HepG2 (cell line): ENCODE data around the gene CD44. TPM values are rescaled to one million over a fixed set of nuclear protein-coding genes. Genes with fewer than 3 reads are reported as not detected.

Experiments used
- ATAC-seq: fragments of 200-7000 bp; cut with Tn5 transposase; 3 replicates; pipeline ENCODE4 v1.9.1; 2020; ENCODE audit warnings: mild to moderate bottlenecking, moderate library complexity
- BruUV-seq: library from RNA; stranded (reverse); fragments of 400-500 nt; replicated peaks from 2 replicates; lab custom pipeline; 2021; lab: Mats Ljungman, UMichigan
- CTCF ChIA-PET: fragments of 300-600 bp; formaldehyde crosslinking; extraction: SDS; loops from one replicate; lab custom pipeline; 2021; ENCODE audit warnings: low total read pairs, inconsistent platforms, low intra/inter-chr PET ratio; lab: Yijun Ruan, JAX
- POLR2A ChIA-PET: fragments of 350-600 bp; sonication (Branson Sonifier 250); formaldehyde crosslinking; loops from one replicate; lab custom pipeline; 2020; ENCODE audit warnings: antibody characterized with exemption, inconsistent platforms; lab: Yijun Ruan, JAX
- DNase-seq: peaks from one replicate; pipeline ENCODE4 v3.0.0-alpha.2; 2015; ENCODE audit warnings: low spot score
- FAIRE-seq: peaks from 3 replicates; lab custom pipeline; 2011; peaks lifted over from hg19 to GRCh38; lab: Jason Lieb, UNC
- H2AFZ ChIP-seq: one replicate; pipeline ENCODE4 v1.6.1; 2011; ENCODE audit warnings: low read length, inconsistent platforms
- H3K27ac ChIP-seq: fragments of 300-600 bp; 3 replicates; pipeline ENCODE4 v1.8.0; 2011; ENCODE audit warnings: mixed run types, mild to moderate bottlenecking, mixed read lengths, low read length, inconsistent platforms; ENCODE audit not compliant: insufficient read depth; ENCODE audit errors: extremely low read length
- H3K27me3 ChIP-seq, 2 experiments: fragments of 200-600 bp in 1 of 2; 2 replicates in 1 of 2; 3 replicates in 1 of 2; pipeline versions ENCODE4 v1.6.0 to v1.8.0; 2011; ENCODE audit warnings: low read length in 2 of 2, mild to moderate bottlenecking in 2 of 2, moderate library complexity in 2 of 2, inconsistent platforms in 1 of 2; ENCODE audit not compliant: insufficient read depth in 2 of 2, control insufficient read depth in 1 of 2
- H3K36me3 ChIP-seq, 2 experiments: fragments of 200-600 bp in 1 of 2; replicated peaks in 1 of 2; 2 replicates in 1 of 2; 3 replicates in 1 of 2; pipeline versions ENCODE4 v1.5.1 to v1.8.0; 2011; ENCODE audit warnings: low read length in 2 of 2, inconsistent platforms in 1 of 2; ENCODE audit not compliant: insufficient read depth in 2 of 2, control insufficient read depth in 1 of 2
- H3K4me1 ChIP-seq: 2 replicates; pipeline ENCODE4 v1.5.1; 2012; ENCODE audit warnings: low read length, inconsistent platforms; ENCODE audit not compliant: insufficient read depth
- H3K4me2 ChIP-seq: 2 replicates; pipeline ENCODE4 v1.6.0; 2011; ENCODE audit warnings: low read depth, low read length, inconsistent platforms
- H3K4me3 ChIP-seq, 3 experiments: fragments of 200-600 bp in 1 of 3; sonication (generic), shearing (Covaris generic) in 1 of 3; replicated peaks in 1 of 3; 2 replicates each; pipeline ENCODE4 v1.5.1; 2011 to 2016; ENCODE audit warnings: low read length in 3 of 3, inconsistent platforms in 2 of 3, low read depth in 2 of 3, mild to moderate bottlenecking in 2 of 3, control low read depth in 1 of 3, mixed read lengths in 1 of 3; ENCODE audit not compliant: insufficient read depth in 1 of 3
- H3K79me2 ChIP-seq: one replicate; pipeline ENCODE4 v1.6.1; 2011; ENCODE audit warnings: low read length, inconsistent platforms; ENCODE audit not compliant: insufficient read depth
- H3K9ac ChIP-seq: 2 replicates; pipeline ENCODE4 v1.6.0; 2011; ENCODE audit warnings: mild to moderate bottlenecking, low read depth, low read length, inconsistent platforms; ENCODE audit not compliant: insufficient read depth
- H3K9me3 ChIP-seq: 2 replicates; pipeline ENCODE4 v1.5.1; 2012; ENCODE audit warnings: mild to moderate bottlenecking, low read length
- H4K20me1 ChIP-seq: 2 replicates; pipeline ENCODE4 v1.6.0; 2011; ENCODE audit warnings: inconsistent platforms, mild to moderate bottlenecking, low read length, moderate library complexity; ENCODE audit not compliant: insufficient read depth
- BRD4 ChIP-seq: sonication (generic); formaldehyde crosslinking; IDR thresholded peaks from 2 replicates; pipeline ENCODE4 v1.4.0; 2020; ENCODE audit warnings: missing genetic modification reagents
- CBX2 ChIP-seq, 2 experiments: fragments of 200-600 bp in 1 of 2; sonication (generic); formaldehyde crosslinking in 1 of 2; IDR thresholded peaks; 2 replicates each; pipeline versions ENCODE4 v1.7.0 to v1.8.1; 2018 to 2022; ENCODE audit warnings: low read depth in 2 of 2, low read length in 1 of 2, mild to moderate bottlenecking in 1 of 2, missing genetic modification reagents in 1 of 2
- CHD4 ChIP-seq: fragments of 200-600 bp; sonication (generic); IDR thresholded peaks from 2 replicates; pipeline ENCODE4 v1.7.0; 2017; ENCODE audit warnings: mild to moderate bottlenecking, low read length, borderline replicate concordance
- GABPA ChIP-seq, 2 experiments: IDR thresholded peaks; 2 replicates each; pipeline ENCODE4 v1.6.1; 2011 to 2016; ENCODE audit warnings: low read depth in 2 of 2, low read length in 1 of 2, missing biosample characterization in 1 of 2, missing genetic modification characterization in 1 of 2
- PHF8 ChIP-seq: sonication (generic); formaldehyde crosslinking; IDR thresholded peaks from 2 replicates; pipeline ENCODE4 v1.5.0; 2020; ENCODE audit warnings: missing genetic modification reagents
- ZFP36 ChIP-seq: fragments of 150-350 bp; IDR thresholded peaks from 2 replicates; pipeline ENCODE4 v1.6.1; 2018; ENCODE audit warnings: borderline replicate concordance, low read length, low read depth; ENCODE audit not compliant: partially characterized antibody
- ZNF432 ChIP-seq: sonication (generic); formaldehyde crosslinking; IDR thresholded peaks from 2 replicates; pipeline ENCODE4 v1.5.0; 2020; ENCODE audit warnings: missing genetic modification reagents, mild to moderate bottlenecking, borderline replicate concordance
- WGBS: methylation state at CpG from one replicate; pipeline ENCODE4 v1.1.6; 2017; ENCODE audit warnings: low lambda C conversion rate; 5-methylcytosine and 5-hydroxymethylcytosine counted together
- in situ Hi-C: cut with HindIII; loops from 2 replicates; pipeline ENCODE4 v1.10.0; 2017; ENCODE audit warnings: low pct_unique_long_range_greater_than_20kb; ENCODE audit not compliant: extremely low pct_ligation_motif_present
- intact Hi-C: fragments of 100-400 bp; cut with micrococcal nuclease; formaldehyde crosslinking; loops from one replicate; pipeline ENCODE4 v1.10.0; 2022; ENCODE audit not compliant: unreplicated experiment
- polyA plus RNA-seq, 8 experiments: library from polyadenylated mRNA; depleted of rRNA in 3 of 8; stranded (reverse) in 7 of 8; unstranded in 1 of 8; fragments of >200 nt; fragmentation: Illumina TruSeq in 4 of 8; extraction: Trizol in 4 of 8; gene quantifications; 2 replicates each; pipeline versions ENCODE4 v1.2.1 to v1.2.3, GENCODE V29; 2011 to 2016; ENCODE audit warnings: low read depth in 4 of 8, missing spikeins in 1 of 8, mixed read lengths in 1 of 8; ENCODE audit not compliant: insufficient read depth in 1 of 8
- total RNA-seq, 5 experiments: library from RNA; depleted of rRNA; stranded (reverse); fragments of >200 nt; fragmentation: Illumina TruSeq; extraction: Trizol; gene quantifications; 2 replicates each; pipeline ENCODE4 v1.2.3, GENCODE V29; 2016; ENCODE audit warnings: low read depth in 1 of 5
- TF ChIP-seq, protein P1 (sequence below): sonication (generic); formaldehyde crosslinking; IDR thresholded peaks from 2 replicates; pipeline ENCODE4 v1.8.1; 2022; ENCODE audit warnings: mild to moderate bottlenecking, missing genetic modification reagents
- TF ChIP-seq, protein P2 (sequence below): sonication (generic); formaldehyde crosslinking; IDR thresholded peaks from 2 replicates; pipeline ENCODE4 v1.8.1; 2023; ENCODE audit warnings: missing genetic modification reagents, inconsistent platforms, borderline replicate concordance
- TF ChIP-seq, protein P3 (sequence below): sonication (generic); formaldehyde crosslinking; IDR thresholded peaks from 2 replicates; pipeline ENCODE4 v1.5.0; 2020; ENCODE audit warnings: missing genetic modification reagents
- TF ChIP-seq, protein P4 (sequence below): sonication (generic); formaldehyde crosslinking; IDR thresholded peaks from 2 replicates; pipeline ENCODE4 v1.4.0; 2020; ENCODE audit warnings: missing genetic modification reagents, borderline replicate concordance

The CD44 gene
- total and polyA plus RNA-seq, 2 of the 13 experiments (the other 11 are each of a cell fraction or from before 2014, with no cell fraction given), result 0.02 to 0.11 TPM

DNA sequence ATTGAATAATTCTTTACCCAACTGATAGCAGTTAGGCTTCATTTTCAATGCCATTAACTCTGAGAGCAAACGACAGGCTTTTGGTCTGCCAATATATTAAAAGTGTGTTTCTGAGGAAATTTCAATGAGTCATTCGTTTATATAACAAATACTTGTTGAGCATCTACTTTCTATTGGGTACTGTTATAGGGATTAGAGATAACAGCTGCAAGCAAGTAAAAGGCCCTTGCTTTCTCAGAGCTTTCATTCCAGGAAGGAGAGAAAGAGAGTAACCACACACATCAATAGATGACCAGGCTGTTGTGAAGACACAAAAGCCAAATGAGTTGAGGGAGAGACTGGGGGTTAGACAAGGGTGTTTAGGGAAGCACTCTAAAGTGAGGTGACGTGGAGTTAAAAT lies 35.7 kb downstream of the CD44 start:
- DNase-seq (no peak), ATAC-seq (no peak), FAIRE-seq (no peak)
- ChIA-PET CTCF (no interaction called here), POLR2A (no interaction called here)
- Histone ChIP-seq H3K27me3 (no peaks in the 10 kb centered on the region), H3K9me3 (no peaks in the 10 kb centered on the region), H3K79me2 (no peaks in the 10 kb centered on the region), H2AFZ (no peak overlapping the region), H3K4me3 (no peak overlapping the region), H3K4me1 (peaks cover 20% of the 10 kb centered on the region), H4K20me1 (no peaks in the 10 kb centered on the region), H3K4me2 (no peak overlapping the region), H3K27ac (no peak overlapping the region), H3K36me3 (no peaks in the 10 kb centered on the region), H3K9ac (no peak overlapping the region)
- intact Hi-C loops (no loop called here), in situ Hi-C loops (loop anchor here (10.0 kb wide), 1 partner anchor 60 kb away; no protein-coding TSS in a partner anchor)
- WGBS, result 31% methylated on average over 3 of the region's 3 CpGs
- no peak for TF ChIP-seq ZNF432
- BruUV-seq, result no TSS peak

DNA sequence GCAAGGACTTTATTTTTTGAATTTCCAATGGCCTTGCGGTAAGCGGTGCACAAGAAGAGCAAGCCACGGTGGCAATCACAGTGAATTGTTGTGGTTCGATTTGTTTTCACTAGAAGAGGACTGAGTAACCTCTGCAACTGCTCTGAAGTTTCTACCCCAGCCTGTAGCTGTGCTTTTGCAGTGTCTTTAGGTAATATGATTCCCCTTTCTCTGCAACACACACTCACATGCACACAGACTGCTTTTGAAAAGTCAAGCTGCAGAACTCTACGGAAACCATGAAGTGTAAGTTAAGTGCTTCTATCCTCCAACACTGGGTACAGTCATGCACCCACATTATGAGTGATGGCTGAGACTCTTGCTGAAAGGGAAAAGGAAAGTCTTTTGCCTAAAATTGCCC lies 38.4 kb downstream of the CD44 start:
- no peak overlapping the region for H3K4me3 ChIP-seq
- intact Hi-C loops (no loop called here), in situ Hi-C loops (loop anchor here (10.0 kb wide), 1 partner anchor 63 kb away; no protein-coding TSS in a partner anchor)
- no peak overlapping the region for H3K4me2 ChIP-seq
- H4K20me1 ChIP-seq, result no peaks in the 10 kb centered on the region
- no peak for ATAC-seq
- peaks cover 20% of the 10 kb centered on the region for H3K4me1 ChIP-seq
- no peak overlapping the region for H3K27ac ChIP-seq
- H3K9ac ChIP-seq, result no peak overlapping the region
- no peaks in the 10 kb centered on the region for H3K27me3 ChIP-seq
- H3K79me2 ChIP-seq, result no peaks in the 10 kb centered on the region
- CTCF ChIA-PET, result no interaction called here
- FAIRE-seq, result no peak
- POLR2A ChIA-PET, result no interaction called here
- no peaks in the 10 kb centered on the region for H3K36me3 ChIP-seq
- 84% methylated on average over 5 of the region's 5 CpGs for WGBS
- DNase-seq, result no peak
- H2AFZ ChIP-seq, result no peak overlapping the region
- no peaks in the 10 kb centered on the region for H3K9me3 ChIP-seq
- BruUV-seq, result no TSS peak
- TF ChIP-seq, protein P1, sequence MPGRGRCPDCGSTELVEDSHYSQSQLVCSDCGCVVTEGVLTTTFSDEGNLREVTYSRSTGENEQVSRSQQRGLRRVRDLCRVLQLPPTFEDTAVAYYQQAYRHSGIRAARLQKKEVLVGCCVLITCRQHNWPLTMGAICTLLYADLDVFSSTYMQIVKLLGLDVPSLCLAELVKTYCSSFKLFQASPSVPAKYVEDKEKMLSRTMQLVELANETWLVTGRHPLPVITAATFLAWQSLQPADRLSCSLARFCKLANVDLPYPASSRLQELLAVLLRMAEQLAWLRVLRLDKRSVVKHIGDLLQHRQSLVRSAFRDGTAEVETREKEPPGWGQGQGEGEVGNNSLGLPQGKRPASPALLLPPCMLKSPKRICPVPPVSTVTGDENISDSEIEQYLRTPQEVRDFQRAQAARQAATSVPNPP (CRISPR knock-in tag), result no peak
- no peak for TF ChIP-seq ZFP36
- TF ChIP-seq GABPA (IDR thresholded peaks at IDR 0.05; ENCODE audit: low read depth, low read length), result no peak
- no peak for TF ChIP-seq GABPA (CRISPR knock-in tag; IDR thresholded peaks at IDR 0.05; ENCODE audit: low read depth)
- TF ChIP-seq, protein P2, sequence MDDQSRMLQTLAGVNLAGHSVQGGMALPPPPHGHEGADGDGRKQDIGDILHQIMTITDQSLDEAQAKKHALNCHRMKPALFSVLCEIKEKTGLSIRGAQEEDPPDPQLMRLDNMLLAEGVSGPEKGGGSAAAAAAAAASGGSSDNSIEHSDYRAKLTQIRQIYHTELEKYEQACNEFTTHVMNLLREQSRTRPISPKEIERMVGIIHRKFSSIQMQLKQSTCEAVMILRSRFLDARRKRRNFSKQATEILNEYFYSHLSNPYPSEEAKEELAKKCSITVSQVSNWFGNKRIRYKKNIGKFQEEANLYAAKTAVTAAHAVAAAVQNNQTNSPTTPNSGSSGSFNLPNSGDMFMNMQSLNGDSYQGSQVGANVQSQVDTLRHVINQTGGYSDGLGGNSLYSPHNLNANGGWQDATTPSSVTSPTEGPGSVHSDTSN (CRISPR knock-in tag), result no peak
- TF ChIP-seq PHF8, result no peak
- TF ChIP-seq BRD4 (CRISPR knock-in tag), result no peak
- TF ChIP-seq, protein P3, sequence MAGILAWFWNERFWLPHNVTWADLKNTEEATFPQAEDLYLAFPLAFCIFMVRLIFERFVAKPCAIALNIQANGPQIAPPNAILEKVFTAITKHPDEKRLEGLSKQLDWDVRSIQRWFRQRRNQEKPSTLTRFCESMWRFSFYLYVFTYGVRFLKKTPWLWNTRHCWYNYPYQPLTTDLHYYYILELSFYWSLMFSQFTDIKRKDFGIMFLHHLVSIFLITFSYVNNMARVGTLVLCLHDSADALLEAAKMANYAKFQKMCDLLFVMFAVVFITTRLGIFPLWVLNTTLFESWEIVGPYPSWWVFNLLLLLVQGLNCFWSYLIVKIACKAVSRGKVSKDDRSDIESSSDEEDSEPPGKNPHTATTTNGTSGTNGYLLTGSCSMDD, result no peak
- TF ChIP-seq CBX2 (IDR thresholded peaks at IDR 0.05; ENCODE audit: low read depth, low read length), result no peak
- no peak for TF ChIP-seq CBX2 (CRISPR knock-in tag; IDR thresholded peaks at IDR 0.05; ENCODE audit: low read depth)
- TF ChIP-seq, protein P4, sequence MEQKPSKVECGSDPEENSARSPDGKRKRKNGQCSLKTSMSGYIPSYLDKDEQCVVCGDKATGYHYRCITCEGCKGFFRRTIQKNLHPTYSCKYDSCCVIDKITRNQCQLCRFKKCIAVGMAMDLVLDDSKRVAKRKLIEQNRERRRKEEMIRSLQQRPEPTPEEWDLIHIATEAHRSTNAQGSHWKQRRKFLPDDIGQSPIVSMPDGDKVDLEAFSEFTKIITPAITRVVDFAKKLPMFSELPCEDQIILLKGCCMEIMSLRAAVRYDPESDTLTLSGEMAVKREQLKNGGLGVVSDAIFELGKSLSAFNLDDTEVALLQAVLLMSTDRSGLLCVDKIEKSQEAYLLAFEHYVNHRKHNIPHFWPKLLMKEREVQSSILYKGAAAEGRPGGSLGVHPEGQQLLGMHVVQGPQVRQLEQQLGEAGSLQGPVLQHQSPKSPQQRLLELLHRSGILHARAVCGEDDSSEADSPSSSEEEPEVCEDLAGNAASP (CRISPR knock-in tag), result no peak
- TF ChIP-seq CHD4, result no peak
